IMR-90 (cell line): ENCODE results near the gene NOXA1.

Experiments
- USF2 ChIP-seq: fragments of 150-350 bp; IDR thresholded peaks from 2 replicates; pipeline ENCODE4 v1.6.1; 2017; ENCODE audit warnings: mild to moderate bottlenecking, antibody characterized with exemption, low read length, low read depth
- TF ChIP-seq, protein P1 (sequence below): conservative IDR thresholded peaks from 2 replicates; pipeline ENCODE4 v1.5.1; 2012; ENCODE audit warnings: mild to moderate bottlenecking, low read depth, low read length, improper control_type of control experiment

DNA sequence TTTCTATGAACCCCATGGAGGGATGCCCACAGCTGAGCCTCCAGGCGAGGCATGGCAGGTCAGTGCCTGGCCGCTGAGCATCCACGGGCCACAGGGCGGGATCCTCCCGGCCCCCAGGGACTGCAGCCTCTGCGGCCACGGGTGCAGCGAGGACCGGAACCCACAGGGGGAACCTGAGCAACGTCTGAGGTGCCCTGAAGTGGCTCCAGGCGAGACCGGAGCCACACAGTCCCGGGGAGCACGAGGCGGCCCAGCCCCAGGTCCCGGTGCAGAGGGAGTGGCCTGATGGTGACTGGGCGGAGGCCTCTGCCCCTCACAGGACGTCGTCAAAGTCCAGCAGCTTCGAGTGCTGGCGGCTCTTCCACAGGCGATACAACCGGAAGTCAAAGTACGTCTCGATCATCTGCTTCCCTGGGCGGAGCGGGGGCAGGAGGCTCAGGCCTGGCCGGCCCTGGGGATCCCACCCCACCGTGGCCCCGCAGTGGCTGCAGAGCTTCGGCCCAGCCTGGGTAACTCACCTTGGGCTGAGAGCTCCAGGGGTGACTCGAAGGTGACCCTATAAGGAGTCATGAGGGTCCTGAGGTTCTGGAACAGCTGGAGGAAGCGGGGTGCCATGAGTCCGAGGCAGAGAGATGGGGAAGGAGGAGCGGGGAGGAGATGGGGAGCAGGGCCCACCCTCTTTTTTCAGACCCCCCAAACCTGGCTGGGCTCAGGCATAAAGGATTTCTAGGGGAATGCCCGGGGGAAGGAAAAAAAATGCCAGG lies 26.1 kb downstream of the NOXA1 start:
- TF ChIP-seq, protein P1, sequence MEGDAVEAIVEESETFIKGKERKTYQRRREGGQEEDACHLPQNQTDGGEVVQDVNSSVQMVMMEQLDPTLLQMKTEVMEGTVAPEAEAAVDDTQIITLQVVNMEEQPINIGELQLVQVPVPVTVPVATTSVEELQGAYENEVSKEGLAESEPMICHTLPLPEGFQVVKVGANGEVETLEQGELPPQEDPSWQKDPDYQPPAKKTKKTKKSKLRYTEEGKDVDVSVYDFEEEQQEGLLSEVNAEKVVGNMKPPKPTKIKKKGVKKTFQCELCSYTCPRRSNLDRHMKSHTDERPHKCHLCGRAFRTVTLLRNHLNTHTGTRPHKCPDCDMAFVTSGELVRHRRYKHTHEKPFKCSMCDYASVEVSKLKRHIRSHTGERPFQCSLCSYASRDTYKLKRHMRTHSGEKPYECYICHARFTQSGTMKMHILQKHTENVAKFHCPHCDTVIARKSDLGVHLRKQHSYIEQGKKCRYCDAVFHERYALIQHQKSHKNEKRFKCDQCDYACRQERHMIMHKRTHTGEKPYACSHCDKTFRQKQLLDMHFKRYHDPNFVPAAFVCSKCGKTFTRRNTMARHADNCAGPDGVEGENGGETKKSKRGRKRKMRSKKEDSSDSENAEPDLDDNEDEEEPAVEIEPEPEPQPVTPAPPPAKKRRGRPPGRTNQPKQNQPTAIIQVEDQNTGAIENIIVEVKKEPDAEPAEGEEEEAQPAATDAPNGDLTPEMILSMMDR, result no peak
- TF ChIP-seq USF2, result no peak
